ENCODE measurements around the gene FHOD3. TPM values are rescaled to one million over a fixed set of nuclear protein-coding genes. Genes with fewer than 3 reads are reported as not detected.

The FHOD3 gene
- total RNA-seq, 1 experiment from 2014 or later: 0.34 TPM

GRCh38 chr18:36264283-36264682 is 33.2 kb upstream of the FHOD3 start:
- H3K36me3 ChIP-seq (ENCODE audit: insufficient read depth, low read length, poor library complexity, severe bottlenecking): no peaks in the 10 kb centered on the region
- H3K4me3 ChIP-seq (ENCODE audit: low read depth, low read length, poor library complexity, severe bottlenecking): no peak overlapping the region
- TF ChIP-seq EZH2 (IDR thresholded peaks at IDR 0.05; ENCODE audit: borderline replicate concordance, low read depth, low read length, poor library complexity, severe bottlenecking) (no peak), CTCF (conservative IDR thresholded peaks at IDR 0.05; ENCODE audit: low read depth, low read length) (no peak)
- H3K4me1 ChIP-seq (ENCODE audit: insufficient read depth, low read length, poor library complexity, severe bottlenecking): no peaks in the 10 kb centered on the region
- CTCF ChIA-PET: no interaction called here
- POLR2A ChIA-PET (ENCODE audit: low non-redundant PET): no interaction called here
- no peak for DNase-seq (ENCODE audit: low spot score)
- BruUV-seq (replicated peaks): no TSS peak
- H3K27ac ChIP-seq (ENCODE audit: low read depth, low read length, poor library complexity, severe bottlenecking): no peak overlapping the region
- no peaks in the 10 kb centered on the region for H3K9me3 ChIP-seq (ENCODE audit: low read depth, low read length, poor library complexity, severe bottlenecking)
- intact Hi-C loops (cut with micrococcal nuclease; ENCODE audit: unreplicated experiment): no loop called here
- H3K27me3 ChIP-seq (replicated peaks; ENCODE audit: insufficient read depth, low read depth, low read length, poor library complexity): peaks cover 32% of the 10 kb centered on the region

- BruUV-seq (replicated peaks): no TSS peak
- DNase-seq (ENCODE audit: low spot score): no peak
- no peaks in the 10 kb centered on the region for H3K4me1 ChIP-seq (ENCODE audit: insufficient read depth, low read length, poor library complexity, severe bottlenecking)
- intact Hi-C loops (cut with micrococcal nuclease; ENCODE audit: unreplicated experiment): no loop called here
- ChIA-PET POLR2A (ENCODE audit: low non-redundant PET) (no interaction called here), CTCF (no interaction called here)
- H3K36me3 ChIP-seq (ENCODE audit: insufficient read depth, low read length, poor library complexity, severe bottlenecking): no peaks in the 10 kb centered on the region
- peaks cover 36% of the 10 kb centered on the region for H3K27me3 ChIP-seq (replicated peaks; ENCODE audit: insufficient read depth, low read depth, low read length, poor library complexity)
- TF ChIP-seq EZH2 (IDR thresholded peaks at IDR 0.05; ENCODE audit: borderline replicate concordance, low read depth, low read length, poor library complexity, severe bottlenecking) (no peak), CTCF (conservative IDR thresholded peaks at IDR 0.05; ENCODE audit: low read depth, low read length) (no peak)
- H3K9me3 ChIP-seq (ENCODE audit: low read depth, low read length, poor library complexity, severe bottlenecking): no peaks in the 10 kb centered on the region
- no peak overlapping the region for H3K4me3 ChIP-seq (ENCODE audit: low read depth, low read length, poor library complexity, severe bottlenecking)
- no peak overlapping the region for H3K27ac ChIP-seq (ENCODE audit: low read depth, low read length, poor library complexity, severe bottlenecking)
Measured at GRCh38 chr18:36265015-36265414, 32.5 kb upstream of the FHOD3 start.

- Histone ChIP-seq H3K27ac (ENCODE audit: low read depth, low read length, poor library complexity, severe bottlenecking) (no peak overlapping the region), H3K4me3 (ENCODE audit: low read depth, low read length, poor library complexity, severe bottlenecking) (no peak overlapping the region), H3K27me3 (replicated peaks; ENCODE audit: insufficient read depth, low read depth, low read length, poor library complexity) (peaks cover 28% of the 10 kb centered on the region), H3K9me3 (ENCODE audit: low read depth, low read length, poor library complexity, severe bottlenecking) (no peaks in the 10 kb centered on the region), H3K4me1 (ENCODE audit: insufficient read depth, low read length, poor library complexity, severe bottlenecking) (no peaks in the 10 kb centered on the region), H3K36me3 (ENCODE audit: insufficient read depth, low read length, poor library complexity, severe bottlenecking) (no peaks in the 10 kb centered on the region)
- intact Hi-C loops (cut with micrococcal nuclease; ENCODE audit: unreplicated experiment): no loop called here
- ChIA-PET CTCF (no interaction called here), POLR2A (ENCODE audit: low non-redundant PET) (no interaction called here)
- TF ChIP-seq EZH2 (IDR thresholded peaks at IDR 0.05; ENCODE audit: borderline replicate concordance, low read depth, low read length, poor library complexity, severe bottlenecking) (no peak), CTCF (conservative IDR thresholded peaks at IDR 0.05; ENCODE audit: low read depth, low read length) (no peak)
- no TSS peak for BruUV-seq (replicated peaks)
- DNase-seq (ENCODE audit: low spot score): no peak
Measured at GRCh38 chr18:36269157-36269556, 28.4 kb upstream of the FHOD3 start.

Measured in A673 (cell line).